OCI-LY1 (cell line): Measurements from ENCODE around the gene C2orf74.

Experiments
- EZH2 ChIP-seq: fragments of 200-600 bp; sonication (generic), shearing (Covaris generic); IDR thresholded peaks from 2 replicates; pipeline ENCODE4 v1.8.0; 2017; ENCODE audit warnings: borderline replicate concordance, mixed run types, mild to moderate bottlenecking, antibody characterized with exemption, low read length, moderate library complexity, mixed read lengths
- TF ChIP-seq, protein P1 (sequence below): fragments of 200-600 bp; sonication (generic), shearing (Covaris generic); IDR thresholded peaks from 2 replicates; pipeline ENCODE4 v1.5.1; 2017; ENCODE audit warnings: mild to moderate bottlenecking, antibody characterized with exemption, low read length, moderate library complexity, mixed read lengths

DNA sequence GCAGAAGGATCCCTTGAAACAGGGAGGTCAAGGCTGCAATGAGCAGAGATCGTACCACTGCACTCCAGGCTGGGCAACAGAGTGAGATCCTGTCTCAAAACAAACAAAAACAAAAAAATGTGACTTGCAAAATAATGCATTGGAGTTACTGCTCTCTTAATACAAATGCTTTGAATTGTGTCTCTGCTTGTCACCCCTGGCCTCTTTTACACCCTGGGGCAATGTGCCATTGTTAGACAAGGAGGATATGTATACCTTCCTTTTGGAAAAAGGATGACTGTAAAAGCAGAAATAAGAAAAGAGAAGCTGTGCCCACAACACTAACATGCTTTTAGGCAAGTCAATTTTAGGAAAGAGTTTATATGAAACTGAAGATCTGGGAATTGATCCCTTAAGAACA is 20.8 kb upstream of the C2orf74 start:
- TF ChIP-seq EZH2: no peak
- TF ChIP-seq, protein P1, sequence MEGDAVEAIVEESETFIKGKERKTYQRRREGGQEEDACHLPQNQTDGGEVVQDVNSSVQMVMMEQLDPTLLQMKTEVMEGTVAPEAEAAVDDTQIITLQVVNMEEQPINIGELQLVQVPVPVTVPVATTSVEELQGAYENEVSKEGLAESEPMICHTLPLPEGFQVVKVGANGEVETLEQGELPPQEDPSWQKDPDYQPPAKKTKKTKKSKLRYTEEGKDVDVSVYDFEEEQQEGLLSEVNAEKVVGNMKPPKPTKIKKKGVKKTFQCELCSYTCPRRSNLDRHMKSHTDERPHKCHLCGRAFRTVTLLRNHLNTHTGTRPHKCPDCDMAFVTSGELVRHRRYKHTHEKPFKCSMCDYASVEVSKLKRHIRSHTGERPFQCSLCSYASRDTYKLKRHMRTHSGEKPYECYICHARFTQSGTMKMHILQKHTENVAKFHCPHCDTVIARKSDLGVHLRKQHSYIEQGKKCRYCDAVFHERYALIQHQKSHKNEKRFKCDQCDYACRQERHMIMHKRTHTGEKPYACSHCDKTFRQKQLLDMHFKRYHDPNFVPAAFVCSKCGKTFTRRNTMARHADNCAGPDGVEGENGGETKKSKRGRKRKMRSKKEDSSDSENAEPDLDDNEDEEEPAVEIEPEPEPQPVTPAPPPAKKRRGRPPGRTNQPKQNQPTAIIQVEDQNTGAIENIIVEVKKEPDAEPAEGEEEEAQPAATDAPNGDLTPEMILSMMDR: no peak
